Esophagus muscularis mucosa (tissue), 4 donors: ENCODE measurements around the gene AGO4. TPM values are rescaled to one million over a fixed set of nuclear protein-coding genes. Genes with fewer than 3 reads are reported as not detected.
"Not testable (repeated sequence)": the region's sequence is repeated elsewhere in the genome, so short reads cannot be mapped to it uniquely, and the experiment has no call there.

Experiments used
- DNase-seq: peaks from one replicate; pipeline ENCODE4 v3.0.0-alpha.2; 2017; ENCODE audit errors: extremely low spot score
- H3K27ac ChIP-seq, 4 donors: fragments of 200-600 bp; sonication (generic); replicated peaks in 1 of 4; 1 replicate in 3 of 4; 2 replicates in 1 of 4; pipeline ENCODE4 v1.5.1; 2016 to 2019; ENCODE audit warnings: mild to moderate bottlenecking in 1 of 4
- H3K27me3 ChIP-seq, 4 donors: fragments of 200-600 bp; sonication (generic); one replicate each; pipeline versions ENCODE4 v1.5.1 to v1.6.0; 2016 to 2019
- H3K36me3 ChIP-seq, 4 donors: fragments of 200-600 bp; sonication (generic); one replicate each; pipeline ENCODE4 v1.5.1; 2016 to 2019
- H3K4me1 ChIP-seq, 4 donors: fragments of 200-600 bp; sonication (generic); one replicate each; pipeline ENCODE4 v1.5.1; 2016 to 2019
- H3K4me3 ChIP-seq, 4 donors: fragments of 200-600 bp; sonication (generic); 1 replicate in 2 of 4; 2 replicates in 2 of 4; pipeline ENCODE4 v1.5.1; 2016 to 2019; ENCODE audit warnings: mild to moderate bottlenecking in 4 of 4, moderate library complexity in 1 of 4
- H3K9me3 ChIP-seq, 4 donors: fragments of 200-600 bp; sonication (generic); 1 replicate in 3 of 4; 2 replicates in 1 of 4; pipeline ENCODE4 v1.5.1; 2016 to 2019
- CTCF ChIP-seq, 3 experiments: fragments of 200-600 bp in 2 of 3; fragments of 450-650 bp in 1 of 3; sonication (generic) in 2 of 3; IDR thresholded peaks; one replicate each; pipeline ENCODE4 v1.5.1; 2017 to 2019; ENCODE audit warnings: antibody characterized with exemption in 3 of 3, mild to moderate bottlenecking in 2 of 3, moderate library complexity in 1 of 3
- EP300 ChIP-seq: sonication (generic); formaldehyde crosslinking; IDR thresholded peaks from one replicate; pipeline ENCODE4 v1.6.1; 2017; ENCODE audit warnings: antibody characterized with exemption
- POLR2A ChIP-seq: fragments of 450-650 bp; IDR thresholded peaks from one replicate; pipeline ENCODE4 v1.6.1; 2017; ENCODE audit warnings: antibody characterized with exemption, moderate library complexity, mild to moderate bottlenecking, low read depth
- POLR2AphosphoS5 ChIP-seq, 2 donors: sonication (generic); formaldehyde crosslinking; IDR thresholded peaks; one replicate each; pipeline ENCODE4 v1.6.1; 2017; ENCODE audit warnings: antibody characterized with exemption in 2 of 2
- WGBS: methylation state at CpG from one replicate; pipeline ENCODE4 v1.1.5; 2018; 5-methylcytosine and 5-hydroxymethylcytosine counted together
- intact Hi-C: fragments of 100-400 bp; cut with DNase I; formaldehyde crosslinking; loops from one replicate; pipeline ENCODE4 v1.15.1; 2023
- total RNA-seq, 4 donors: library from RNA; depleted of rRNA; stranded (reverse); fragments of >200 nt; gene quantifications; one replicate each; pipeline versions ENCODE4 v1.1.0 to v1.2.1, GENCODE V29; 2016

The AGO4 gene
- total RNA-seq, 4 donors from 2014 or later: 25.2 to 42.7 (median 33.0) TPM

- 96% methylated on average over 2 of the region's 2 CpGs for WGBS
Measured at GRCh38 chr1:35783055-35783583, 24.7 kb upstream of the AGO4 start.

GRCh38 chr1:35784364-35784763 is 23.5 kb upstream of the AGO4 start:
- H3K27me3 ChIP-seq, H3K4me3 ChIP-seq, H3K27ac ChIP-seq, intact Hi-C loops, H3K36me3 ChIP-seq, H3K9me3 ChIP-seq, H3K4me1 ChIP-seq: not testable (repeated sequence)
- 83% methylated on average over 8 of the region's 8 CpGs for WGBS
- DNase-seq: peak; percentile 57

More at GRCh38 chr1:35783055-35783583, 24.7 kb upstream of the AGO4 start:
- Histone ChIP-seq H3K27me3 (no peaks in the 10 kb centered on the region), H3K4me3 (no peak overlapping the region), H3K4me1 (no peaks in the 10 kb centered on the region), H3K36me3 (no peaks in the 10 kb centered on the region), H3K9me3 (no peaks in the 10 kb centered on the region), H3K27ac (no peak overlapping the region)
- TF ChIP-seq POLR2AphosphoS5 (IDR thresholded peaks at IDR 0.05): no peak
- no peak for TF ChIP-seq CTCF (IDR thresholded peaks at IDR 0.05)
- TF ChIP-seq POLR2A: no peak
- no peak for TF ChIP-seq EP300
- no peak for DNase-seq
- intact Hi-C loops: no loop called here

GRCh38 chr1:35788139-35788538 is 19.7 kb upstream of the AGO4 start:
- no peak for DNase-seq
- 61% methylated on average over 3 of the region's 3 CpGs for WGBS
- no peaks in the 10 kb centered on the region for H3K4me1 ChIP-seq
- no peaks in the 10 kb centered on the region for H3K36me3 ChIP-seq
- no peaks in the 10 kb centered on the region for H3K27me3 ChIP-seq
- TF ChIP-seq EP300: no peak
- no peak for TF ChIP-seq POLR2AphosphoS5 (IDR thresholded peaks at IDR 0.05)
- no peak for TF ChIP-seq CTCF (IDR thresholded peaks at IDR 0.05)
- TF ChIP-seq POLR2A: no peak
- intact Hi-C loops: no loop called here
- H3K4me3 ChIP-seq: no peak overlapping the region
- no peak overlapping the region for H3K27ac ChIP-seq
- no peaks in the 10 kb centered on the region for H3K9me3 ChIP-seq

DNA sequence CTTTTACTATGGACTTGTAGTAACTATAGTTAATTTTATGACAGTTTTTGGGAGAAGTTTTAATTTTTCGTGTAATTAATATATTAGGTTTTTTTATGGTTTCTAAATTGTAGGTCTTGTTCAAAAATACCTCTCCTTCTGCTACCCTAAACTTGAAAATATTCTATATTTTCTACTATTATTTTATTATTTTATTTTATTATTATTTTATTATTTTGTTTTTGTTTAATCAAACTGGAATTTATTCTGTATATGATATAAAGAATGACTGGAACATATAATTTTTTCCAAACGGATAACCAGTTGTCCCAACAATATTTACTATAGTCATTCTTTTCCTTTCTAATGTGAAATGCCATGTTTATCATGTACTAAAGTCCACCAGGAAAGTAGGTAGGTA is 17.1 kb upstream of the AGO4 start:
- intact Hi-C loops: no loop called here
- Histone ChIP-seq H3K27ac (no peak overlapping the region), H3K9me3 (no peaks in the 10 kb centered on the region), H3K4me1 (no peaks in the 10 kb centered on the region), H3K36me3 (no peaks in the 10 kb centered on the region), H3K4me3 (no peak overlapping the region), H3K27me3 (no peaks in the 10 kb centered on the region)
- TF ChIP-seq EP300 (no peak), POLR2A (no peak), POLR2AphosphoS5 (IDR thresholded peaks at IDR 0.05) (no peak), CTCF (IDR thresholded peaks at IDR 0.05) (no peak)
- WGBS: 95% methylated on average over 2 of the region's 2 CpGs
- DNase-seq: no peak

GRCh38 chr1:35795295-35795694 is 12.5 kb upstream of the AGO4 start:
- Histone ChIP-seq H3K4me3 (no peak overlapping the region), H3K27me3 (no peaks in the 10 kb centered on the region), H3K4me1 (no peaks in the 10 kb centered on the region), H3K27ac (no peak overlapping the region), H3K36me3 (no peaks in the 10 kb centered on the region), H3K9me3 (no peaks in the 10 kb centered on the region)
- intact Hi-C loops: no loop called here
- 87% methylated on average over 7 of the region's 7 CpGs for WGBS
- DNase-seq: peak; percentile 39
- TF ChIP-seq CTCF (IDR thresholded peaks at IDR 0.05) (no peak), POLR2A (no peak), EP300 (no peak), POLR2AphosphoS5 (IDR thresholded peaks at IDR 0.05) (no peak)
